Liver (tissue), 3 donors: ENCODE measurements around the gene BAHCC1.

Experiments used
- GABPA ChIP-seq, 2 donors: IDR thresholded peaks in 1 of 2; conservative IDR thresholded peaks in 1 of 2; 2 replicates each; pipeline ENCODE4 v1.6.1; 2016; ENCODE audit warnings: antibody characterized with exemption in 2 of 2, mild to moderate bottlenecking in 1 of 2, moderate library complexity in 1 of 2
- JUND ChIP-seq, 2 donors: IDR thresholded peaks; 2 replicates each; pipeline ENCODE4 v1.6.1; 2016; ENCODE audit warnings: antibody characterized with exemption in 2 of 2
- NR2F2 ChIP-seq: IDR thresholded peaks from 2 replicates; pipeline ENCODE4 v1.6.1; 2016; ENCODE audit warnings: antibody characterized with exemption
- RAD21 ChIP-seq, 2 donors: IDR thresholded peaks; 2 replicates each; pipeline ENCODE4 v1.6.1; 2016; ENCODE audit warnings: antibody characterized with exemption in 2 of 2, mild to moderate bottlenecking in 2 of 2
- SP1 ChIP-seq: IDR thresholded peaks from 2 replicates; pipeline ENCODE4 v1.6.1; 2018; ENCODE audit warnings: antibody characterized with exemption, mild to moderate bottlenecking
- TAF1 ChIP-seq: conservative IDR thresholded peaks from 2 replicates; pipeline ENCODE4 v1.6.1; 2016; ENCODE audit warnings: antibody characterized with exemption, mild to moderate bottlenecking
- TF ChIP-seq, protein P1 (sequence below): fragments of 150-350 bp; IDR thresholded peaks from 2 replicates; pipeline ENCODE4 v1.5.1; 2017; ENCODE audit warnings: improper control_type of control experiment, low read depth, low read length; ENCODE audit not compliant: missing input control
- TF ChIP-seq, protein P2 (sequence below): IDR thresholded peaks from 2 replicates; pipeline ENCODE4 v1.6.1; 2016; ENCODE audit warnings: antibody characterized with exemption, mild to moderate bottlenecking
- TF ChIP-seq, protein P3 (sequence below): IDR thresholded peaks from 2 replicates; pipeline ENCODE4 v1.6.1; 2016; ENCODE audit warnings: antibody characterized with exemption
- TF ChIP-seq, protein P4 (sequence below): IDR thresholded peaks from 2 replicates; pipeline ENCODE4 v1.6.1; 2016; ENCODE audit warnings: antibody characterized with exemption
- donor health status: healthy.
- donor health status: healthy.

GRCh38 chr17:81468770-81469121 lies 73.5 kb downstream of the BAHCC1 start:
- no peak for TF ChIP-seq RAD21 (IDR thresholded peaks at IDR 0.05)
- no peak for TF ChIP-seq NR2F2
- TF ChIP-seq, protein P1, sequence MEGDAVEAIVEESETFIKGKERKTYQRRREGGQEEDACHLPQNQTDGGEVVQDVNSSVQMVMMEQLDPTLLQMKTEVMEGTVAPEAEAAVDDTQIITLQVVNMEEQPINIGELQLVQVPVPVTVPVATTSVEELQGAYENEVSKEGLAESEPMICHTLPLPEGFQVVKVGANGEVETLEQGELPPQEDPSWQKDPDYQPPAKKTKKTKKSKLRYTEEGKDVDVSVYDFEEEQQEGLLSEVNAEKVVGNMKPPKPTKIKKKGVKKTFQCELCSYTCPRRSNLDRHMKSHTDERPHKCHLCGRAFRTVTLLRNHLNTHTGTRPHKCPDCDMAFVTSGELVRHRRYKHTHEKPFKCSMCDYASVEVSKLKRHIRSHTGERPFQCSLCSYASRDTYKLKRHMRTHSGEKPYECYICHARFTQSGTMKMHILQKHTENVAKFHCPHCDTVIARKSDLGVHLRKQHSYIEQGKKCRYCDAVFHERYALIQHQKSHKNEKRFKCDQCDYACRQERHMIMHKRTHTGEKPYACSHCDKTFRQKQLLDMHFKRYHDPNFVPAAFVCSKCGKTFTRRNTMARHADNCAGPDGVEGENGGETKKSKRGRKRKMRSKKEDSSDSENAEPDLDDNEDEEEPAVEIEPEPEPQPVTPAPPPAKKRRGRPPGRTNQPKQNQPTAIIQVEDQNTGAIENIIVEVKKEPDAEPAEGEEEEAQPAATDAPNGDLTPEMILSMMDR: no peak
- no peak for TF ChIP-seq SP1
- TF ChIP-seq TAF1: no peak
- TF ChIP-seq JUND (IDR thresholded peaks at IDR 0.05): no peak
- TF ChIP-seq, protein P2, sequence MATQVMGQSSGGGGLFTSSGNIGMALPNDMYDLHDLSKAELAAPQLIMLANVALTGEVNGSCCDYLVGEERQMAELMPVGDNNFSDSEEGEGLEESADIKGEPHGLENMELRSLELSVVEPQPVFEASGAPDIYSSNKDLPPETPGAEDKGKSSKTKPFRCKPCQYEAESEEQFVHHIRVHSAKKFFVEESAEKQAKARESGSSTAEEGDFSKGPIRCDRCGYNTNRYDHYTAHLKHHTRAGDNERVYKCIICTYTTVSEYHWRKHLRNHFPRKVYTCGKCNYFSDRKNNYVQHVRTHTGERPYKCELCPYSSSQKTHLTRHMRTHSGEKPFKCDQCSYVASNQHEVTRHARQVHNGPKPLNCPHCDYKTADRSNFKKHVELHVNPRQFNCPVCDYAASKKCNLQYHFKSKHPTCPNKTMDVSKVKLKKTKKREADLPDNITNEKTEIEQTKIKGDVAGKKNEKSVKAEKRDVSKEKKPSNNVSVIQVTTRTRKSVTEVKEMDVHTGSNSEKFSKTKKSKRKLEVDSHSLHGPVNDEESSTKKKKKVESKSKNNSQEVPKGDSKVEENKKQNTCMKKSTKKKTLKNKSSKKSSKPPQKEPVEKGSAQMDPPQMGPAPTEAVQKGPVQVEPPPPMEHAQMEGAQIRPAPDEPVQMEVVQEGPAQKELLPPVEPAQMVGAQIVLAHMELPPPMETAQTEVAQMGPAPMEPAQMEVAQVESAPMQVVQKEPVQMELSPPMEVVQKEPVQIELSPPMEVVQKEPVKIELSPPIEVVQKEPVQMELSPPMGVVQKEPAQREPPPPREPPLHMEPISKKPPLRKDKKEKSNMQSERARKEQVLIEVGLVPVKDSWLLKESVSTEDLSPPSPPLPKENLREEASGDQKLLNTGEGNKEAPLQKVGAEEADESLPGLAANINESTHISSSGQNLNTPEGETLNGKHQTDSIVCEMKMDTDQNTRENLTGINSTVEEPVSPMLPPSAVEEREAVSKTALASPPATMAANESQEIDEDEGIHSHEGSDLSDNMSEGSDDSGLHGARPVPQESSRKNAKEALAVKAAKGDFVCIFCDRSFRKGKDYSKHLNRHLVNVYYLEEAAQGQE: no peak
- TF ChIP-seq, protein P3, sequence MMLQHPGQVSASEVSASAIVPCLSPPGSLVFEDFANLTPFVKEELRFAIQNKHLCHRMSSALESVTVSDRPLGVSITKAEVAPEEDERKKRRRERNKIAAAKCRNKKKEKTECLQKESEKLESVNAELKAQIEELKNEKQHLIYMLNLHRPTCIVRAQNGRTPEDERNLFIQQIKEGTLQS: no peak
- TF ChIP-seq, protein P4, sequence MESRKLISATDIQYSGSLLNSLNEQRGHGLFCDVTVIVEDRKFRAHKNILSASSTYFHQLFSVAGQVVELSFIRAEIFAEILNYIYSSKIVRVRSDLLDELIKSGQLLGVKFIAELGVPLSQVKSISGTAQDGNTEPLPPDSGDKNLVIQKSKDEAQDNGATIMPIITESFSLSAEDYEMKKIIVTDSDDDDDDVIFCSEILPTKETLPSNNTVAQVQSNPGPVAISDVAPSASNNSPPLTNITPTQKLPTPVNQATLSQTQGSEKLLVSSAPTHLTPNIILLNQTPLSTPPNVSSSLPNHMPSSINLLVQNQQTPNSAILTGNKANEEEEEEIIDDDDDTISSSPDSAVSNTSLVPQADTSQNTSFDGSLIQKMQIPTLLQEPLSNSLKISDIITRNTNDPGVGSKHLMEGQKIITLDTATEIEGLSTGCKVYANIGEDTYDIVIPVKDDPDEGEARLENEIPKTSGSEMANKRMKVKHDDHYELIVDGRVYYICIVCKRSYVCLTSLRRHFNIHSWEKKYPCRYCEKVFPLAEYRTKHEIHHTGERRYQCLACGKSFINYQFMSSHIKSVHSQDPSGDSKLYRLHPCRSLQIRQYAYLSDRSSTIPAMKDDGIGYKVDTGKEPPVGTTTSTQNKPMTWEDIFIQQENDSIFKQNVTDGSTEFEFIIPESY: no peak
- no peak for TF ChIP-seq GABPA (IDR thresholded peaks at IDR 0.05 in 1 of 2, conservative IDR thresholded peaks at IDR 0.05 in 1 of 2)
